Stimulated activated CD4-positive, alpha-beta T cell treated with anti-CD3 and anti-CD28 coated beads, Interleukin-4, amount 100 ng/mL, for 4 hours (primary cell): ENCODE measurements around the gene TMEM178B.

Source experiments
- DNase-seq, 2 experiments: peaks; one replicate each; pipeline ENCODE4 v3.0.0-alpha.2; 2020

Gene TMEM178B

DNA sequence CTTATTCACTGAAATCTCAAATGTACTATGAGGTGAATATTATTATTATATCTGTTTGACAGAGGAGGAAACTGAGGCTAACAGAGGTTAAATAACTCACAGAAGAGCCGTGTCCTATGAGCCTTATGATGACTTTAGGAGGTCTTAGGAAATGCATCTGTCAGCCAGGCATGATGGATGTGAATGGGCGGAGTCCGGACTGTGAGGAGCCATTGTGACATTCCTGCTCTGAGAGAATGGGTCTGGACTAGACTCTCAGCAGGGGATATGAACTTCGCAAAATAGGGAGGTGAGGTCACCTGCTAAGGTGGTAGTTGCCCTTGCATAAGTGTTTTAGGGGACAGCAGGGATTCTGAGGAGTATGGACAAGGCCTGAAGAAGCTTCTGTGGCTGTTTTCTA, 153.6 kb downstream of the TMEM178B start:
- DNase-seq, result no peak

DNA sequence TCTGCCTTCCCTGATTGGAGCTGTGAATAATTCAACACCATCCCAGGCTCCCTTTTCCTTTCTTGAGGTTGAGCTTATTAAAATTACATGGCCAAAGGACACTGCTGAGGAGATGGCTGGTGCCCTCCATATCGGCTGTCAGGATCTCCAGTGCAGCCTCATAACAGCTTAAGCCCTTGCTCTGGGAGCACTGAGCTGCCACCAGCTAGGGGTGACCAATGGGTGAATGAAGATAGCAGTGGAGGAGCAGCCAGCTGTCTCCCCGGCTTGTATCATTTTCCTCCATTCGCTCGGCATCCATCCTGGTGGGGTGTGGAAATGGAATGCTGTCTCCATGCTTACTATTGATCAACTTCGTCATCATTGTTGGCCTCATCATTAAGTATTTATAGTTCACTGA, 154.6 kb downstream of the TMEM178B start:
- no peak for DNase-seq

DNA sequence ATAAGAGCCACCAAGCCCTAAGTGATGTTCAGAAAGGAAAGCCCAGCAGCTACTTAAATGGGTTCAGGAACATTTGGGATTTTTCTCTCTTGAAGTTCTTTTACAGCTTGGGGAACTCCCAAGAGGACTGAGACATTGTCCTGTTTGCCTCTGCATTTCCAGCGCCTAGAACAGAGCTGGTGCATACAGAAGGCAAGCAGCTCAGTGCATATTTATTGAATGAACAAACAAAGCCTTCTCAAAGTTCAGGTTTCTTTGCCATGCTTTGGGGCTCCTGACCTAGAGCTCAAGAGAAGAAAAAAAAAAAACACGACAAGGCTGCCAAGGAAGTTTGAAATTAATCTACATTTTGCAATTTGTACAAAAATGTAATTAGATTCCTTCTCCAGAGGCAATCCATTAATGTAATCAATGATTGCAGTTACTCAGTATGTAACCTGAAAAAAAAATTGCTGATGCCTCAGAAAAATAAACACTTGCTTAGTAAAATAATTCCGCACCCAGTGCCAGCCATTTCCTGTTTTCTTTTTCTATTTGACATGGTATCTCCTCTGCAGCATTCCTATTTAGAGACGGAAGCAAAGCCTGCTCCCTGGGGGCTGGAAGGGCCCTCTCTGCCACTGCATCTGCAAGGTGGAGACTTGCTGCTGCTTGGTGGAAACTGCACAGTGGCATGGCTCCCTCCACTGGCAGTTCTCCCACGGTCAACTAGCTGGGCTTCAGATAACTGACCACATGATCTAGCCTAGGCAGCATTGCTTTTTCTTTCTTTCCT, 157.3 kb downstream of the TMEM178B start:
- no peak for DNase-seq

DNA sequence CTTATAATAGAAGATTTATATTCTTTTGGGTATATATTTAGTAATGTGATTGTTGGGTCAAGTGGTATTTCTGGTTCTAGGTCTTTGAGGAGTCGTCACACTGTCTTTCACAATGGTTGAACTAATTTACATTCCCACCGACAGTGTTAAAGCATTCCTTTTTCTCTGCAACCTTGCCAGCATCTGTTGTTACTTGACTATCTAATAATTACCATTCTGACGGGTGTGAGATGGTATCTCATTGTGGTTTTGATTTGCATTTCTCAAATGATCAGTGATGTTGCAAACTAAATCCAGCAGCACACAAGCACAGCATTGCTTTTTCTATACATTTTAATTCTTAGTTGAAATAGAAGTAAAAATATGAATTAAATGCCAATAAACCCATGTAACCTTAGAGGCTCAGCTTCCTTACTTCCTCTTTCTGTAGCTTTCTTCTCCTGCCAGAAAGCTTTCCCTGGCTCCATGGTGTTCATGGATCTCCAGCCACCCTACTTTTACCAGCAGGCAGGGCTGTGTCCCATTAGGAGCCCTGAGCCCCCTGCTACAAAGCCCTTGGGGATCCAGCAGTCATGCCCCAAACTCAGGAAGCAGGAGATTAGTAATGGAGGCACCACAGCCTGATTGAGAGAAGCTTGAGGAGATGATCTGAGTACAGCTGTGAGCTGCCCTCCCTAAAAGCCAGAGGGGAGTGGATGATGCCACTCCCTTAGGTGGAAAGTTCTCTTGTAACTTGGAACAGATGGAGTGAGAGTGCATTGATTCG, 158.6 kb downstream of the TMEM178B start:
- DNase-seq, result no peak

- DNase-seq, result no peak
Observed at GRCh38 chr7:141234335-141235105, 160.7 kb downstream of the TMEM178B start.

GRCh38 chr7:141235656-141236055, 161.8 kb downstream of the TMEM178B start:
- no peak for DNase-seq

DNA sequence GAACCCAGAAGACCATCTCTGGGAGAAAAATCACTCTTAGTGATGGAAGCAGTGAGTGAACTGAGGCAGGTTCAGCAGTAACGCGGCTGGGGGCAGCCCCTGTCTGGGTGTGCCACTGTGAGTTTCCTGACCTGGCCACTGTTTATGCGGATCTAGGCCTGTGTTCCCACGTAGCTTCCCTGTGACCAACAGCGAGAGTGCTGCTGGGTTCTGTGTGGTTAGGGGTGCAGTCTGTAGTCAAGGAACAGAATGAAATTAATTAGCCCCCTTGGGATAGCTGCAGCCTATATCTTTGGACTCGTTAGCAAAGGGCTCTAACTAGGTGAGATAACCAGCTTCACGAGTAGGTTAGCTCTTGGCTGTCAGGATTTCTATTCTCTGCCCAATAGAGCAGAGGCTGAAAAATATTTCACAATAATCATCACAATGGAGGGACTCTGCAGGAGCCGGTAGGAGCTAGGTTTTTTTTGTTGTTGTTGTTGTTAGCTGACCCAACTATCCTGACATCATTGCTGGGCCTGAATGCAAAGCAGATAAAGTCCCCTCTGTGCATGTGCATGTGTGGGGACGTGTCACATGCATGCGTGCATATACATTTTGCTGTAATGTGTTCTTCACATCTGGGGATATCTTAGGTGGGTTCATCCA, 164.9 kb downstream of the TMEM178B start:
- DNase-seq, result no peak

- DNase-seq, result no peak
Observed at GRCh38 chr7:141239661-141240060, 165.8 kb downstream of the TMEM178B start.

- no peak for DNase-seq
Observed at GRCh38 chr7:141242568-141242967, 168.7 kb downstream of the TMEM178B start.

- no peak for DNase-seq
Observed at GRCh38 chr7:141243368-141243767, 169.5 kb downstream of the TMEM178B start.

GRCh38 chr7:141244435-141244834, 170.6 kb downstream of the TMEM178B start:
- DNase-seq, result no peak

DNA sequence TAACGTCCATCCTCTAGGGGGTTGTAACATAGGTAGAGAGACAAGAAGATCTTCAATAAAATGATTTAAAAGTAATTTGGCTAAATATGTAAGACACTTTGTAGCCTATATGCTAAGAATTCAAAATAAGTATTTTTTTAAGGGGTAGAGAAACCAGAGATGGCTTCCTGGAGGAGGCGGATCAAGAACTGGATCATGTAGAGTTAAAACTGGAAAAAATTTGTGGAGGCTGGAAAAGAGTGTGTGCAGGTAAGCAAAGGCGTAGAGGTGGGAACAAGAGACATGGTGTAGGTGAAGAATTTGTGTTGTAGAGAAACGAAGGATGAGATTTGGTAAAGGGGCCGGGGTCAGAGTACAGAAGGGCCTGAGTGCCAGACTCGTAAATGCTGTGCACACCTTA, 172.6 kb downstream of the TMEM178B start:
- DNase-seq, result no peak

DNA sequence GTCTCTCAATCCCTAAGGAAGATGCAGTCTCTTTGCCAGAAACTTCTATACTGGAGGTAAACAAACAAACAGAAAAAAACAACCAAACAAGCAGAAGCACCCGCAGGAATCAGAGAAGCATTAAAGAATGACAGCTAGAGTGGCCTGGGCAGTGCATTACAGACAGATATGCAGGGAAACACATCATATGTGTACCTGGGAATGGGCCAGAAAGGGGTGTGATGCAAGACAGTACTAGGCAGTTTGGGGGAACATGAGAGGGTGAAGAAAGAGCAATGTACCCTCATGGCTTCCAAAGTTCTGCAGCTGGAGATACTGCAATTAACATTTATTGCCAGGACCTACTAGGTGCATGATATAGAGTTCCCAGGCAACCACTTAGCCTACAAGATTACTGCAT, 177.3 kb downstream of the TMEM178B start:
- DNase-seq, result no peak

GRCh38 chr7:141251957-141252356, 178.1 kb downstream of the TMEM178B start:
- DNase-seq, result no peak

DNA sequence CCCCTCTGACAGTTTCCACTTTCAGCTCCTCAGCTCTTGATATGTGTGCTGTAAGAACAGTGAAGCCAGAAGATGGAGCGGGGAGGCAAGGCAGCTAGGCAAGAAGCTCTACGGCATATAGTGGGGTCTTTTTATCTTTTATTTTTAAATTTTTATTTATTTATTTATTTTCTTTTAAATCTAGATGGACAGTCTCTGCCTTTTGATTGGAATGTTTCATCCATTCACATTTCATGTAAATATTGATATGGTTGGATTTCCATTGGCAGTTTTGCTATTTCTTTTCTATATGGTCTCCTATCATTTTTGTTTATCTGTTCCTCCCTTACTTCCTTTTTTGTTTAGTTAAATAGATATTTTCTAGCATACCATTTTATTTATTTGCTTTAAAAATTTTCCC, 183.7 kb downstream of the TMEM178B start:
- no peak for DNase-seq

GRCh38 chr7:141258559-141258958, 184.7 kb downstream of the TMEM178B start:
- DNase-seq, result no peak

- DNase-seq, result no peak
Observed at GRCh38 chr7:141262101-141263090, 188.5 kb downstream of the TMEM178B start.

DNA sequence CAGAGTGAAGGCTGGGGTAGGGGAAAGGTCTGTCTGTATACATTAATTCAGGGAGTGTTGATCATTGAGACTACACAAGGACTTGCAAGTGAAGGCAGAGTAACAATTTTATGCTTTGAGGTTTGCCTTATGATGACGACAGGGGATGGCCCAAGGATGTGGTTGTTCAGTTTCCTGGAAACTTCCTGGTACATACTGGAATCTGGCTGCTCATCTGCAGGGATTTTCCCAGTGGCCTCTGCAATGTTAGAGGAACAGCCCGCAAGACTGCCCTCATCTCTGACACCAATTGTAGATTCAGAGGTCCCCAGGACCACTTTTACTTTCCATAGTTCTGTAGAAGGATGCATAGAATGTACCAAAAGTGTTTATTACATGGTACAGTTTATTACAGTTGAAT, 189.6 kb downstream of the TMEM178B start:
- DNase-seq, result no peak

DNA sequence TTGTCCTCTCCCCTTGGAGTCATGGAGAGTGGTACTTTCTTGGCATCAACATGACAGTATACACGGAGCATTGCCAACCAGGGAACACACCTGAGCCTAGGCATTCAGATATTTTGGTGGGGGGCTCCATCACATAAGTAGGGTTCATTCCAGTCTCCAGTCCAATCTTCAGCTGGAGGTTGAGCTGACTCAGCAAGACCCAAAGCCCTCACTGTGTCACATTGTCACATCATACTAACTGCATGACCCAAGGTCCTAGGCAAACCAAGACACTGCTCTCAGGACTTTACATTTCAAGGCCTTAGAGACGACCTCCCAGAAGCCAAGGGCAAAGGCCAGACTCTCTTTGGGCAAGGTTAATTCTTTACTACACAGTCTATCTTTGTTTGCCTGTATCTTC, 190.1 kb downstream of the TMEM178B start:
- no peak for DNase-seq

DNA sequence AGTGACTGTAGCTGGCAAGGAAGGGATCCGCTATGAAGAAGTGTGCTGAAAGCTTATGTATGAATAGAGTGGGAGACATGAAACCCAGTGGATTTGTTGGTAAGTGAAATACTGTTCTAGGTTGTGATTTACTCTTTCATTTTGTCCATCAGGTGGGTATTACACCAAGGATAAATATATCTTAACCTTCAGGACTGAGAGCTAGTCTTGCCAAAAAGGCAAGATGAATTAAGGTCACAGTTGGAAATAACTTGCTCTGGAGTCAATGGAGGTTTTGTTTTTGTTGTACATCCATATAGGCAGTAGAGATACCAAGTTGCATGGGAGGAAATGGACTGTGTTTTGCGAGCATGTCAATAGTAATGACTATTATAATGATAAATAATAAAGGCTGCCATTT, 190.6 kb downstream of the TMEM178B start:
- no peak for DNase-seq

DNA sequence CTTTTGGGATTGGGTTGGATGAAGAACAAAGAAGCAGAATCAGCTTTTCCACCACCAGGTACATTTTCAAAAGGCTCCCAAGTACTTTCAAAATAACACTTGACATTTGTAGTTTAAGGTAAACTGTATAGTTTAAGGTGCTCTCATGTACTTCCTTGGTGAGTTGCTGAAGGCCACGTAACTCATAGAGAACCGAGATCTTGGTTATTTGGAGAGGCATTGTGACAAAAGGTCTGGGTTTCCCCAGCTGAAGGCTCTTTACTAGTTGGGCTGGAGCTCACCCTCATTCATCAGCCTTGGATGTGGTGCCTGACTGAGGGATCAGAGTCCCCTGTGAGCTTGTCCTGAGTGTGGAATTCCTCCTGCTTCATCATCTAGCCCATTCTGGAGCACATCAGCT, 191.8 kb downstream of the TMEM178B start:
- no peak for DNase-seq

GRCh38 chr7:141268614-141269013, 194.8 kb downstream of the TMEM178B start:
- no peak for DNase-seq
